Dendritic cell treated with granulocyte-macrophage colony-stimulating factor and Interleukin-4, amounts not matched to agents 40 ng/mL and 50 ng/mL, for 4 days (primary cell): ENCODE measurements around the gene LGMN.
"Not testable (repeated sequence)": the region's sequence is repeated elsewhere in the genome, so short reads cannot be mapped to it uniquely, and the experiment has no call there.

Experiments used
- H3K27ac Mint-ChIP-seq: one replicate; pipeline ENCODE4 v1.8.0; 2022; ENCODE audit warnings: mild to moderate bottlenecking, mixed read lengths
- H3K27me3 Mint-ChIP-seq: one replicate; pipeline ENCODE4 v1.8.0; 2022; ENCODE audit warnings: mild to moderate bottlenecking, mixed read lengths
- H3K36me3 Mint-ChIP-seq: one replicate; pipeline ENCODE4 v1.8.0; 2022; ENCODE audit warnings: low read depth, mixed read lengths
- H3K4me1 Mint-ChIP-seq: one replicate; pipeline ENCODE4 v1.8.0; 2022; ENCODE audit warnings: low read depth, mixed read lengths
- H3K4me3 Mint-ChIP-seq: one replicate; pipeline ENCODE4 v1.8.0; 2022; ENCODE audit warnings: mild to moderate bottlenecking, moderate library complexity, mixed read lengths
- H3K9me3 Mint-ChIP-seq: one replicate; pipeline ENCODE4 v1.8.0; 2022; ENCODE audit warnings: mixed read lengths
- intact Hi-C: fragments of 100-400 bp; cut with micrococcal nuclease; formaldehyde crosslinking; loops from one replicate; pipeline ENCODE4 v1.15.0; 2022

Gene LGMN

DNA sequence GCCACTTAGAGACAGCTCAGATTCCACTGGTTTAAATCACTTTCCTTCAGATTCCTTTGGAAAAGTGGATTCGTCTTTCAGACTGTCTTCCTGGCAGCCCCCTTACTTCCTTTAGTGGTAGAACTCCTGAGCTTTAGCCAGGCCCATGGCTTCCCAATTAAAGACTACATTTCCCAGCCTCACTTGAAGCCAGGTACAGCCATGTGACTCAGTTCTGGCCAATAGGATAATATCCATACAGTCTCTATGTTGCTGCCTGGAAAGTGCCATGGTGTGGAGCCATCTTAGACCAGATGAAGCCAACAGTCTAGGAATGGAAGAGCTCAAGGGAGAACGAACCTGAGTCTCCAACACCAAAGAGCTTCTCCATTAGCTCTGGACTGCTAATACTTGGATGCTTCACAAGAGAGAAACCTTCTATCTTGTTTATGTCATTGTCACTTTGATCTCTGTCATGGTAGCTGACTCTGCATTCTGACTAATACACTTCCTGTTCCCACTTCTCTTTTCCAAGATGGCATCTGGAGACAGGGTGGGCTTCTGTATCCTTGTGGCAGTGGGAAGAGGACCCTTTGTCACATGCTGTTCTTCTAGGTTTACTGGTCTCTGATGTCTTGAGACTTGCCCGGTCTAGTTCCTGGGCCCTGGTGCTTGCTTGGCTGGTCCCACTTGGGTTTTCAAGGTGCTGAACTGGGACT, 30.6 kb upstream of the LGMN start:
- H3K27ac Mint-ChIP-seq = peak overlapping the region; percentile 89
- intact Hi-C loops = not testable (repeated sequence)

GRCh38 chr14:92775292-92775691, 26.9 kb upstream of the LGMN start:
- intact Hi-C loops, H3K4me3 Mint-ChIP-seq, H3K9me3 Mint-ChIP-seq, H3K27me3 Mint-ChIP-seq, H3K36me3 Mint-ChIP-seq: not testable (repeated sequence)
- H3K27ac Mint-ChIP-seq = peak overlapping the region; percentile 91
- peaks cover 63% of the 10 kb centered on the region for H3K4me1 Mint-ChIP-seq

More for the DNA sequence above, 30.6 kb upstream of the LGMN start:
- H3K36me3 Mint-ChIP-seq, H3K4me3 Mint-ChIP-seq, H3K27me3 Mint-ChIP-seq, H3K9me3 Mint-ChIP-seq: not testable (repeated sequence)
- peaks cover 70% of the 10 kb centered on the region for H3K4me1 Mint-ChIP-seq

- H3K9me3 Mint-ChIP-seq = no peaks in the 10 kb centered on the region
- peaks cover 56% of the 10 kb centered on the region for H3K4me1 Mint-ChIP-seq
- no peaks in the 10 kb centered on the region for H3K36me3 Mint-ChIP-seq
- peaks cover 4% of the 10 kb centered on the region for H3K27me3 Mint-ChIP-seq
- intact Hi-C loops = no loop called here
- H3K4me3 Mint-ChIP-seq = no peak overlapping the region
- peak overlapping the region; percentile 91 for H3K27ac Mint-ChIP-seq
These were observed 26.1 kb upstream of the LGMN start for GRCh38 chr14:92774572-92774971.

DNA sequence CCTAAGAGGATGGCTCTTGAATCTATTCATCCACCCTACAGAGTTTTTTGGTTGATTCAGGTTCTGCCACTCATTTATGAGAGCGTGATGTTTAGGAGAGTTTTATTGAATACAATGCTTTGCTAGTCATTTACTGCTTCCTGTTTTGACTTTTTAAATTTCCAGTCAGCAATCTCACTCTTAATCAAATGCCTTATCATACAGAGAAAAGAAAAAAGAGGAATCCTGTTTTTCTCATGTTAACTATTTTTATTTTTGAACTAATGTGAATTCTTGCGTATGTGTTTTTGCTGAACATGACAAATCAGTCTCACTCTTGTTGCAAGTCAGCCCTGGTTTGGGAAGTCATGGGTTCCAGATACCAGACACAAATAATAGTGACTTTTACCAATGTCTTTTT, 22.1 kb upstream of the LGMN start:
- H3K27ac Mint-ChIP-seq = peak overlapping the region; percentile 83
- intact Hi-C loops = no loop called here

GRCh38 chr14:92768795-92769194, 20.4 kb upstream of the LGMN start:
- H3K36me3 Mint-ChIP-seq = no peaks in the 10 kb centered on the region
- intact Hi-C loops = no loop called here
- peak overlapping the region; percentile 83 for H3K27ac Mint-ChIP-seq
- no peak overlapping the region for H3K4me3 Mint-ChIP-seq
- H3K9me3 Mint-ChIP-seq = no peaks in the 10 kb centered on the region
- H3K27me3 Mint-ChIP-seq = peaks cover 4% of the 10 kb centered on the region
- H3K4me1 Mint-ChIP-seq = peaks cover 43% of the 10 kb centered on the region

More for the DNA sequence above, 22.1 kb upstream of the LGMN start:
- Mint-ChIP-seq H3K27me3 (peaks cover 4% of the 10 kb centered on the region), H3K4me1 (peaks cover 44% of the 10 kb centered on the region), H3K9me3 (no peaks in the 10 kb centered on the region), H3K4me3 (no peak overlapping the region), H3K36me3 (no peaks in the 10 kb centered on the region)

DNA sequence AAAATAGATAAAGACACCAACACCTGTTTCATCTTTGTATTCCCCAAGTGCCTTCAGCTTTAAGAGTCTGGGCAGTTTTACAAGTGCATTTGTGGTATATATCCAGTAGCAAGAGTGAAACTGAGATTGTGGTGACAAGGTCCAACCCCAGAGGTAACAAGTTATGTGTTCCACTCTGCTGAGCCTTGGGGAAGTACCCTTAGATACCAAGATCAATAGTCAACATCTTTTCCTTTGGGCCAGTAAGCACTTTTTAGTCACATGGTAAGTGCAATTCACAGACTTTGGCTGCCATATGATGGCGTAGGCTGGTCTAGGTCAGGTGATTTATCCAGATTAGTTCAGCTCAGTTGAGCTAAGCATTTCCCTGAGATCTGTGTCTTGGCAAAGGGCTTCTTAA, 19.8 kb upstream of the LGMN start:
- Mint-ChIP-seq H3K27ac (peak overlapping the region; percentile 83), H3K4me1 (peaks cover 46% of the 10 kb centered on the region)
- H3K27me3 Mint-ChIP-seq, H3K36me3 Mint-ChIP-seq, intact Hi-C loops, H3K9me3 Mint-ChIP-seq, H3K4me3 Mint-ChIP-seq: not testable (repeated sequence)

DNA sequence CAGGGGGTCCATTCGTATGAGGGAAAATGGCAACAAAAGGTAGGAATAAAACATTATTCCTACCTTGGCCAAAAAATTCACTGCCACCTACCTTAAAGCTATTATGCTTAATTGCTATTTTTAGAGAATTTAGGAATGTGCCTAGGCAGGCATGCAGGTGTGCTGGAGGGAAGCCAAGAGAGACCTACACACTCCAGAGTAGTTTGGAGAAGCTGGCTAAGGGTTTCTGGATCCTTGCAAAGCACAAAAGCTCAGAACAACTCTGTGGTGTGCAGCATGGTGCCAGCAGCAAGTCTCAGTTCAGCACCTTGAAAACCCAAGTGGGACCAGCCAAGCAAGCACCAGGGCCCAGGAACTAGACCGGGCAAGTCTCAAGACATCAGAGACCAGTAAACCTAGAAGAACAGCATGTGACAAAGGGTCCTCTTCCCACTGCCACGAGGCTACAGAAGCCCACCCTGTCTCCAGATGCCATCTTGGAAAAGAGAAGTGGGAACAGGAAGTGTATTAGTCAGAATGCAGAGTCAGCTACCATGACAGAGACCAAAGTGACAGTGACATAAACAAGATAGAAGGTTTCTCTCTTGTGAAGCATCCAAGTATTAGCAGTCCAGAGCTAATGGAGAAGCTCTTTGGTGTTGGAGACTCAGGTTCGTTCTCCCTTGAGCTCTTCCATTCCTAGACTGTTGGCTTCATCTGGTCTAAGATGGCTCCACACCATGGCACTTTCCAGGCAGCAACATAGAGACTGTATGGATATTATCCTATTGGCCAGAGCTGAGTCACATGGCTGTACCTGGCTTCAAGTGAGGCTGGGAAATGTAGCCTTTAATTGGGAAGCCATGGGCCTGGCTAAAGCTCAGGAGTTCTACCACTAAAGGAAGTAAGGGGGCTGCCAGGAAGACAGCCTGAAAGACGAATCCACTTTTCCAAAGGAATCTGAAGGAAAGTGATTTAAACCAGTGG, 15.5 kb upstream of the LGMN start:
- intact Hi-C loops, H3K4me3 Mint-ChIP-seq, H3K9me3 Mint-ChIP-seq, H3K36me3 Mint-ChIP-seq: not testable (repeated sequence)
- Mint-ChIP-seq H3K27me3 (peaks cover 19% of the 10 kb centered on the region), H3K4me1 (peaks cover 61% of the 10 kb centered on the region), H3K27ac (peak overlapping the region; percentile 90)

DNA sequence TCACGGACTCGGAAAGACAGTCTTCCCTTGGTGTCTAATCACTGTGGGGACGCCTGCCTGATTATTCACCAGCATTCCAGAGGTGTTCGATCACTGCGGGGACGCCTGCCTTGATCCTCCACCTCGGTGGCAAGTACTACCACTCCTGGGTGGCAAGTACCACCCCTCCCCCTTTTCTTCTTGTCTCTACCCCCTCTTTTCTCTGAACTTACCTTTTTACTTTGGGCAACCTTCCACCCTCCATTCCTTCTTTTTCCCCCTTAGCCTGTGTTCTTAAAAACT, 12.0 kb upstream of the LGMN start:
- intact Hi-C loops = no loop called here
- H3K9me3 Mint-ChIP-seq = peaks cover 16% of the 10 kb centered on the region
- no peaks in the 10 kb centered on the region for H3K36me3 Mint-ChIP-seq
- peak overlapping the region; percentile 46 for H3K27ac Mint-ChIP-seq
- peaks cover 19% of the 10 kb centered on the region for H3K27me3 Mint-ChIP-seq
- H3K4me3 Mint-ChIP-seq = no peak overlapping the region
- peaks cover 49% of the 10 kb centered on the region for H3K4me1 Mint-ChIP-seq

DNA sequence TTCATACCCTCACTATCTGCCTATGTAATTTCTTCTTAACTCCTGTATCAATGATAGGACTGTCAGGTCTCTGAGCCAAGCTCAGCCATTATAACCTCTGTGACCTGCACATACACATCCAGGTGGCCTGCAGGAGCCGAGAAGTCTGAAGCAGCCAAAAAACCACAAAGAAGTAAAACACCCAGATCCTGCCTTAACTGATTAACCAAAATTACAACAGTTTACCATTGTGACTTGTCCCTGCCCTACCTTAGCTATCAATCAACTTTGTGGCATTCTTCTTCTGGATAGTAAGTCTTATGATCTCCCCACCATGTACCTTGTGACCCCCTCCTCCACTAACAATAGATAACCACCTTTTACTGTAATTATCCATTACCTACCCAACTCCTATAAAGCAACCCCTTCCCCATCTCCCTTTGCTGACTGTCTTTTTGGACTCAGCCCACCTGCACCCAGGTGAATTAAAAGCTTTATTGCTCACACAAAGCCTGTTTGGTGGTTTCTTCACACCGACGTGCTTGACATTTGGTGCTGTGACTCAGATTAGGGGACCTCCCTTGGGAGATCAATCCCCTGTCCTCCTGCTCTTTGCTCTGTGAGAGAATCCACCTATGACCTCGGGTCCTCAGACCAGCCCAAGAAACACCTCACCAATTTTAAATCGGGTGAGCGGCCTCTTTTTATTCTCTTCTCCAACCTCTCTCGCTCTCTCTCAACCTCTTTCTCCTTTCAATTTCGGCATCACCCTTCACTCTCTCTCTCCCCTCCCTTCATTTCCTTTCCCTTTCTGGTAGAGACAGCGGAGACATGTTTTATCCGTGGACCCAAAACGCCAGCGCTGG, 11.5 kb upstream of the LGMN start:
- peaks cover 22% of the 10 kb centered on the region for H3K9me3 Mint-ChIP-seq
- H3K27ac Mint-ChIP-seq = peak overlapping the region; percentile 46
- H3K36me3 Mint-ChIP-seq = peaks cover 4% of the 10 kb centered on the region
- intact Hi-C loops = no loop called here
- peaks cover 19% of the 10 kb centered on the region for H3K27me3 Mint-ChIP-seq
- H3K4me1 Mint-ChIP-seq = peaks cover 51% of the 10 kb centered on the region
- no peak overlapping the region for H3K4me3 Mint-ChIP-seq

DNA sequence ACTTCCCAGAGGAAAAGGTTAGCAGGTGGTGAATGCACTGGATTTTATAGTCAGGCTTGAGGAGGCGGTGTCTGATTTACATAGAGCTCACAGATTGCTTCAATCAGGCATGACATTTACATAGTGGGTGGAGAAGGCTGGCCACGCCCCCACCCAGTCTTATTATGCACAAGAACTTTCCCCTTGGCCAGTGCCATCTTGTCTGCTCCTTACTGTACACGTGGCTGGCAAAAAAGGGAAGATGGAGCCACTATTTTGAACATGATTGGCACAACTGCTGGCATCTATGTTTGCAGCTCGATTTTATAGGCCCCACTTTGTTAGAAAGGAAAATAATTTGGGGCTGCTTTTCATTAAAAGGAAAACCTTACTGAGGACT, 10.9 kb upstream of the LGMN start:
- intact Hi-C loops = no loop called here
- peak overlapping the region; percentile 46 for H3K27ac Mint-ChIP-seq
- H3K4me3 Mint-ChIP-seq = no peak overlapping the region
- H3K36me3 Mint-ChIP-seq = peaks cover 7% of the 10 kb centered on the region
- peaks cover 19% of the 10 kb centered on the region for H3K27me3 Mint-ChIP-seq
- H3K4me1 Mint-ChIP-seq = peaks cover 48% of the 10 kb centered on the region
- H3K9me3 Mint-ChIP-seq = peaks cover 25% of the 10 kb centered on the region

GRCh38 chr14:92756446-92756845, 8.0 kb upstream of the LGMN start:
- Mint-ChIP-seq H3K4me1 (peaks cover 48% of the 10 kb centered on the region), H3K4me3 (no peak overlapping the region), H3K36me3 (peaks cover 14% of the 10 kb centered on the region), H3K9me3 (peaks cover 34% of the 10 kb centered on the region), H3K27ac (no peak overlapping the region), H3K27me3 (peaks cover 17% of the 10 kb centered on the region)
- intact Hi-C loops = no loop called here

- Mint-ChIP-seq H3K4me3 (no peak overlapping the region), H3K4me1 (peaks cover 48% of the 10 kb centered on the region), H3K9me3 (peaks cover 34% of the 10 kb centered on the region), H3K27me3 (peaks cover 13% of the 10 kb centered on the region), H3K27ac (peak overlapping the region; percentile 58), H3K36me3 (peaks cover 14% of the 10 kb centered on the region)
- intact Hi-C loops = no loop called here
These were observed 7.1 kb upstream of the LGMN start for GRCh38 chr14:92755495-92755894.

DNA sequence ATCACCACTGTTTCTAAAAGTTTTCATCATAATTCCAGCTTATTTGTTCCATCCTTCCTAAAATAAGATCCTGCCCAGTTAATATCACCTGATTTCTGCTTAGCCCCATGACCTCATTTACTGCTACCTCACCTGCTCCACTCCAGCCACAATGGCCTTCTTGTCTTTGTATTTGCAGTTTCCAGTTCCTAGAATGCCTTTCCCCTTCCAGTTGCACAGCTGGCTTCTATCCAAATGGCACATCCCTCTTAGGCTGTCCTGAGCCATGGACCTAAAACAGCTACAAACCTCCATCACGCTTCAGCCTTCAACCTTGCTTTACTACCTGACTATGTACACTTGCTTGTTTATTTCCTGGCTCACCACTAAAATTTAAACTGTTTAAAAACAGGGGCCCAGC, 6.5 kb upstream of the LGMN start:
- Mint-ChIP-seq H3K27me3 (peaks cover 16% of the 10 kb centered on the region), H3K36me3 (peaks cover 14% of the 10 kb centered on the region), H3K27ac (peak overlapping the region; percentile 58), H3K9me3 (peaks cover 34% of the 10 kb centered on the region), H3K4me1 (peaks cover 46% of the 10 kb centered on the region), H3K4me3 (no peak overlapping the region)
- intact Hi-C loops = no loop called here

DNA sequence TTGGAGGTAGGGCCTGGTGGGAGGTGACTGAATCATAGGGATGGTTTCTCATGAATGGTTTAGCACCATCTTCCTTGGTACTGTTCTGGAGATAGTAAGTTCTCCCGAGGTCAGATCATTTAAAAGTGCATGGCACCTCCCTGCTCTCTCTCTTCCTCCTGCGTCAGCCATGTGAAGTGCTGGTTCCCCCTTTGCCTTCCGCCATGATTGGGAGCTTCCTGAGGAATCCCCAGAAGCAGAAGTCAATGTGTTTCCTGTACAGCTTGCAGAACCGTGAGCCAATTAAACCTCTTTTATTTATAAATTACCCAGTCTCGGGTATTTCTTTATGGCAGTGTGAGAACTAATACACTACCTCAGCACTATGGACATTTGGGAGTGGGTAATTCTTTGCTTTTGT, 4.8 kb upstream of the LGMN start:
- peaks cover 17% of the 10 kb centered on the region for H3K36me3 Mint-ChIP-seq
- peaks cover 29% of the 10 kb centered on the region for H3K27me3 Mint-ChIP-seq
- H3K4me3 Mint-ChIP-seq = no peak overlapping the region

More for the DNA sequence above, 4.8 kb upstream of the LGMN start:
- intact Hi-C loops = no loop called here
- H3K4me1 Mint-ChIP-seq = peaks cover 55% of the 10 kb centered on the region
- H3K9me3 Mint-ChIP-seq = peaks cover 32% of the 10 kb centered on the region
- H3K27ac Mint-ChIP-seq = peak overlapping the region; percentile 83
